ENCODE results near the gene KIAA2012.
A peak's percentile ranks its signal among the peaks of the same experiment; 100 is the strongest.

KIAA2012 gene

GRCh38 chr2:202043475-202043874 lies 29.6 kb upstream of the KIAA2012 start:
- DNase-seq (ENCODE audit: low read depth): no peak

- DNase-seq (ENCODE audit: low read depth): no peak
Observed at GRCh38 chr2:202044777-202045176, 28.3 kb upstream of the KIAA2012 start.

GRCh38 chr2:202046572-202046971 lies 26.5 kb upstream of the KIAA2012 start:
- no peak for DNase-seq (ENCODE audit: low read depth)

GRCh38 chr2:202049092-202049728 lies 23.8 kb upstream of the KIAA2012 start:
- DNase-seq (ENCODE audit: low read depth): no peak

GRCh38 chr2:202049840-202050239 lies 23.2 kb upstream of the KIAA2012 start:
- DNase-seq (ENCODE audit: low read depth): no peak

- DNase-seq (ENCODE audit: low read depth): no peak
Observed at GRCh38 chr2:202050652-202051051, 22.4 kb upstream of the KIAA2012 start.

GRCh38 chr2:202051499-202052161 lies 21.4 kb upstream of the KIAA2012 start:
- DNase-seq (ENCODE audit: low read depth): no peak

GRCh38 chr2:202052235-202052634 lies 20.8 kb upstream of the KIAA2012 start:
- no peak for DNase-seq (ENCODE audit: low read depth)

GRCh38 chr2:202054679-202055078 lies 18.4 kb upstream of the KIAA2012 start:
- no peak for DNase-seq (ENCODE audit: low read depth)

GRCh38 chr2:202056611-202057010 lies 16.4 kb upstream of the KIAA2012 start:
- peak; percentile 55 for DNase-seq (ENCODE audit: low read depth)

- no peak for DNase-seq (ENCODE audit: low read depth)
Observed at GRCh38 chr2:202060218-202060617, 12.8 kb upstream of the KIAA2012 start.

GRCh38 chr2:202061695-202062094 lies 11.4 kb upstream of the KIAA2012 start:
- peak; percentile 18 for DNase-seq (ENCODE audit: low read depth)

GRCh38 chr2:202064171-202064880 lies 8.7 kb upstream of the KIAA2012 start:
- DNase-seq (ENCODE audit: low read depth): peak; percentile 80

GRCh38 chr2:202064881-202065230 lies 8.2 kb upstream of the KIAA2012 start:
- no peak for DNase-seq (ENCODE audit: low read depth)

GRCh38 chr2:202065876-202066275 lies 7.2 kb upstream of the KIAA2012 start:
- DNase-seq (ENCODE audit: low read depth): no peak

- no peak for DNase-seq (ENCODE audit: low read depth)
Observed at GRCh38 chr2:202066875-202067274, 6.2 kb upstream of the KIAA2012 start.

- DNase-seq (ENCODE audit: low read depth): no peak
Observed at GRCh38 chr2:202067589-202067988, 5.5 kb upstream of the KIAA2012 start.

GRCh38 chr2:202069170-202070067 lies 3.6 kb upstream of the KIAA2012 start:
- DNase-seq (ENCODE audit: low read depth): no peak

GRCh38 chr2:202071107-202071506 lies 1.9 kb upstream of the KIAA2012 start:
- no peak for DNase-seq (ENCODE audit: low read depth)

GRCh38 chr2:202072226-202072625 lies 829 bp upstream of the KIAA2012 start:
- DNase-seq (ENCODE audit: low read depth): no peak

- DNase-seq (ENCODE audit: low read depth): no peak
Observed at GRCh38 chr2:202074324-202074723, 1.3 kb downstream of the KIAA2012 start.

- DNase-seq (ENCODE audit: low read depth): no peak
Observed at GRCh38 chr2:202079310-202079709, 6.3 kb downstream of the KIAA2012 start.

Measured in ELR (cell line).